OCI-LY3 (cell line): ENCODE data around the gene VNN1.

ENCODE experiments used
- CTCF ChIP-seq: fragments of 200-600, 300-600 bp; sonication (generic); IDR thresholded peaks from 2 replicates; pipeline ENCODE4 v1.5.1; 2014; ENCODE audit warnings: antibody characterized with exemption, low read length, low read depth
- EZH2phosphoT487 ChIP-seq: fragments of 200-600 bp; shearing (Covaris generic); IDR thresholded peaks from 2 replicates; pipeline ENCODE4 v1.6.1; 2018; ENCODE audit warnings: antibody characterized with exemption, mixed run types, low read depth

GRCh38 chr6:132703936-132704335 lies 9.9 kb downstream of the VNN1 start:
- TF ChIP-seq CTCF (no peak), EZH2phosphoT487 (no peak)
